ENCODE data around the gene RAB27B. TPM values are rescaled to one million over a fixed set of nuclear protein-coding genes. Genes with fewer than 3 reads are reported as not detected.

The RAB27B gene
- total RNA-seq, 1 experiment from 2014 or later, result 13.2 TPM

DNA sequence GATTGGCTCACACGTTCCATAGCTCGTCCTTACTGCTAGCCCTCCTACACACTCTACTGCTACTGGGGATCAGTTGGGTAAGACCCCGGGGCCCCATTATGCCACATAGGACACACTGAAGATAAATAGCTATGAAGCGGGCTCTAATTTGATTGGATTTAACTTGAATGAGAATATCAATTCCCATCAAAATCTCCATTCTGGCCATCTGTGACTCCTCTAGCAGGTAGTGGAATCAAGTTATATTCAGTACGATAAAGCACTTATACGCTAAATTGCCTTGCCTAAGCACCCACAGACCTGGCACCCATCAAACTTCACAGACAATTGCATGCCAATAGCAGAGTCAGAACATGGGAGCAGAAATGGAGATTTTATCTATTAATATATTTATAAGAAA, 91.1 kb downstream of the RAB27B start:
- Histone ChIP-seq H3K9ac (ENCODE audit: low read length) (no peak overlapping the region), H3K27me3 (ENCODE audit: low read length) (no peaks in the 10 kb centered on the region), H3K4me3 (ENCODE audit: low read length) (no peak overlapping the region), H3K36me3 (ENCODE audit: low read depth, low read length) (no peaks in the 10 kb centered on the region), H3K4me2 (ENCODE audit: low read length) (no peak overlapping the region), H2AFZ (ENCODE audit: low read length) (no peak overlapping the region), H4K20me1 (ENCODE audit: low read length) (no peaks in the 10 kb centered on the region), H3K27ac (ENCODE audit: low read length) (no peak overlapping the region), H3K9me3 (ENCODE audit: low read length) (no peaks in the 10 kb centered on the region), H3F3A (ENCODE audit: low read length, unreplicated experiment) (no peaks in the 10 kb centered on the region), H3K4me1 (ENCODE audit: insufficient read depth, low read length) (no peaks in the 10 kb centered on the region), H3K9me2 (replicated peaks; ENCODE audit: low read length) (no peaks in the 10 kb centered on the region), H3K79me2 (ENCODE audit: low read length) (no peaks in the 10 kb centered on the region)
- ChIA-PET POLR2A (ENCODE audit: unreplicated experiment) (no interaction called here), CTCF (no interaction called here)
- intact Hi-C loops (cut with micrococcal nuclease), result no loop called here
- TF ChIP-seq EZH2 (IDR thresholded peaks at IDR 0.05; ENCODE audit: low read length, unreplicated experiment), result no peak
- DNase-seq, result no peak
- no peak for ATAC-seq
- BruUV-seq (replicated peaks), result no TSS peak

DNA sequence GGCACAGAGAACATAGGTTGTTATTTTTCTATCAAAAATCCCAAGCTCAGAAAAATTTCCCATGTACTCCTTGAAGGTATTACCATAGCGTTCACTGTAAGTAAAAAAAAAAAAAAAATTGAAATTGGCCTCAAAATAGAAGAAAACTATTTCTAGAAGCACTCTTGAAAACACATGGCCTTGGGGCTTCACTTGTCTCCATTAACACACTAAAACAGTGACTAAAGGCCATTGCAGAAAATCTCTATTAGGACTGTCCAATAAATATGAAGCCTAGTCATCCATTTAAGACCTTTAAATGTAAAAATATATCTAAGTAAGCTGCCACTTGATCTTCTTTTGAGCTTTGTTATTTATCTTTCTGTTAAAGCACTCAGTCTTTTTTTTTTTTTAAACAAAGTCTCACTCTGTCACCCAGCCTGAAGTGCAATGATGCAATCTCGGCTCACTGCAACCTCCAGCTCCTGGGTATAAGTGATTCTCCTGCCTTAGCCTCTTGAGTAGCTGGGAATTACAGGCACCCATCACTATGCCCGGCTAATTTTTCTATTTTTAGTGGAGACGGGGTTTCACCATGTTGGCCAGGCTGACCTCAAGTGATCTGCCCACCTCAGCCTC, 95.2 kb downstream of the RAB27B start:
- Histone ChIP-seq H3K27me3 (ENCODE audit: low read length) (no peaks in the 10 kb centered on the region), H3F3A (ENCODE audit: low read length, unreplicated experiment) (no peaks in the 10 kb centered on the region), H3K9me3 (ENCODE audit: low read length) (no peaks in the 10 kb centered on the region), H3K4me2 (ENCODE audit: low read length) (no peak overlapping the region), H2AFZ (ENCODE audit: low read length) (no peak overlapping the region), H3K9ac (ENCODE audit: low read length) (no peak overlapping the region), H3K36me3 (ENCODE audit: low read depth, low read length) (no peaks in the 10 kb centered on the region), H3K79me2 (ENCODE audit: low read length) (no peaks in the 10 kb centered on the region), H3K27ac (ENCODE audit: low read length) (no peak overlapping the region), H3K9me2 (replicated peaks; ENCODE audit: low read length) (no peaks in the 10 kb centered on the region), H3K4me1 (ENCODE audit: insufficient read depth, low read length) (no peaks in the 10 kb centered on the region), H4K20me1 (ENCODE audit: low read length) (no peaks in the 10 kb centered on the region), H3K4me3 (ENCODE audit: low read length) (no peak overlapping the region)
- intact Hi-C loops (cut with micrococcal nuclease), result no loop called here
- no peak for DNase-seq
- ATAC-seq, result no peak
- CTCF ChIA-PET, result no interaction called here
- no TSS peak for BruUV-seq (replicated peaks)
- TF ChIP-seq, protein P1, sequence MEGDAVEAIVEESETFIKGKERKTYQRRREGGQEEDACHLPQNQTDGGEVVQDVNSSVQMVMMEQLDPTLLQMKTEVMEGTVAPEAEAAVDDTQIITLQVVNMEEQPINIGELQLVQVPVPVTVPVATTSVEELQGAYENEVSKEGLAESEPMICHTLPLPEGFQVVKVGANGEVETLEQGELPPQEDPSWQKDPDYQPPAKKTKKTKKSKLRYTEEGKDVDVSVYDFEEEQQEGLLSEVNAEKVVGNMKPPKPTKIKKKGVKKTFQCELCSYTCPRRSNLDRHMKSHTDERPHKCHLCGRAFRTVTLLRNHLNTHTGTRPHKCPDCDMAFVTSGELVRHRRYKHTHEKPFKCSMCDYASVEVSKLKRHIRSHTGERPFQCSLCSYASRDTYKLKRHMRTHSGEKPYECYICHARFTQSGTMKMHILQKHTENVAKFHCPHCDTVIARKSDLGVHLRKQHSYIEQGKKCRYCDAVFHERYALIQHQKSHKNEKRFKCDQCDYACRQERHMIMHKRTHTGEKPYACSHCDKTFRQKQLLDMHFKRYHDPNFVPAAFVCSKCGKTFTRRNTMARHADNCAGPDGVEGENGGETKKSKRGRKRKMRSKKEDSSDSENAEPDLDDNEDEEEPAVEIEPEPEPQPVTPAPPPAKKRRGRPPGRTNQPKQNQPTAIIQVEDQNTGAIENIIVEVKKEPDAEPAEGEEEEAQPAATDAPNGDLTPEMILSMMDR (conservative IDR thresholded peaks at IDR 0.05; ENCODE audit: low read depth, low read length), result no peak
- TF ChIP-seq EZH2phosphoT487 (IDR thresholded peaks at IDR 0.05; ENCODE audit: borderline replicate concordance, low read length), result no peak
- no peak for TF ChIP-seq EZH2 (IDR thresholded peaks at IDR 0.05; ENCODE audit: low read length, unreplicated experiment)
- POLR2A ChIA-PET (ENCODE audit: unreplicated experiment), result interaction anchor here (0.6 kb wide), 1 partner anchor 22 kb away, joined by 3 read pairs; no protein-coding TSS in a partner anchor

DNA sequence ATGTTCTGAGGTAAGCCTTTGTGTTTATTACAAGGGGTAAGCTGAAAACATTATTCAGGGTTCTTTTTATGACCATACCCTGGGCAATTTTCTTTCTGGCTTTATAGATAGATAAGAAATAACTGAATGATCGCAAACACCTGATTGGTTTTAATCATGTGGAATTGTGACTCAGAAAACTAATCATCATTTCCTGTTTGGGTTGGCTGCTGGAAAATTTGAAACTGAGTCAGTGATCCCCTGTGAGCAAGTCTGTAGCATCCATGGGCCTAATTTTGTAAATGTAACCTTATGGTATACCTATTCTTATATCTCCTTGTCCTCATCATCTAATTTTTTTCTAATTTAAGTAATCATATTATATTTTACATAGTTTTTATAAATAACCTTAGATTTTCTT, 96.7 kb downstream of the RAB27B start:
- H3K9me2 ChIP-seq (replicated peaks; ENCODE audit: low read length), result no peaks in the 10 kb centered on the region
- no peak overlapping the region for H3K4me3 ChIP-seq (ENCODE audit: low read length)
- intact Hi-C loops (cut with micrococcal nuclease), result no loop called here
- no peaks in the 10 kb centered on the region for H4K20me1 ChIP-seq (ENCODE audit: low read length)
- TF ChIP-seq EZH2phosphoT487 (IDR thresholded peaks at IDR 0.05; ENCODE audit: borderline replicate concordance, low read length) (no peak), EZH2 (IDR thresholded peaks at IDR 0.05; ENCODE audit: low read length, unreplicated experiment) (no peak)
- TF ChIP-seq, protein P1 (conservative IDR thresholded peaks at IDR 0.05; ENCODE audit: low read depth, low read length), result no peak
- H3K79me2 ChIP-seq (ENCODE audit: low read length), result no peaks in the 10 kb centered on the region
- ChIA-PET POLR2A (ENCODE audit: unreplicated experiment) (no interaction called here), CTCF (no interaction called here)
- no peak overlapping the region for H2AFZ ChIP-seq (ENCODE audit: low read length)
- H3K9me3 ChIP-seq (ENCODE audit: low read length), result no peaks in the 10 kb centered on the region
- DNase-seq (no peak), ATAC-seq (no peak)
- H3K27ac ChIP-seq (ENCODE audit: low read length), result no peak overlapping the region
- no peaks in the 10 kb centered on the region for H3K36me3 ChIP-seq (ENCODE audit: low read depth, low read length)
- BruUV-seq (replicated peaks), result no TSS peak
- no peak overlapping the region for H3K9ac ChIP-seq (ENCODE audit: low read length)
- no peak overlapping the region for H3K4me2 ChIP-seq (ENCODE audit: low read length)
- no peaks in the 10 kb centered on the region for H3F3A ChIP-seq (ENCODE audit: low read length, unreplicated experiment)
- no peaks in the 10 kb centered on the region for H3K27me3 ChIP-seq (ENCODE audit: low read length)
- H3K4me1 ChIP-seq (ENCODE audit: insufficient read depth, low read length), result no peaks in the 10 kb centered on the region
